ENCODE data around the gene PRRC2B. TPM values are rescaled to one million over a fixed set of nuclear protein-coding genes. Genes with fewer than 3 reads are reported as not detected.
A peak's percentile ranks its signal among the peaks of the same experiment; 100 is the strongest.

Gene PRRC2B
- total and polyA plus RNA-seq, 12 donors, result 26.4 to 153 (median 126) TPM

DNA sequence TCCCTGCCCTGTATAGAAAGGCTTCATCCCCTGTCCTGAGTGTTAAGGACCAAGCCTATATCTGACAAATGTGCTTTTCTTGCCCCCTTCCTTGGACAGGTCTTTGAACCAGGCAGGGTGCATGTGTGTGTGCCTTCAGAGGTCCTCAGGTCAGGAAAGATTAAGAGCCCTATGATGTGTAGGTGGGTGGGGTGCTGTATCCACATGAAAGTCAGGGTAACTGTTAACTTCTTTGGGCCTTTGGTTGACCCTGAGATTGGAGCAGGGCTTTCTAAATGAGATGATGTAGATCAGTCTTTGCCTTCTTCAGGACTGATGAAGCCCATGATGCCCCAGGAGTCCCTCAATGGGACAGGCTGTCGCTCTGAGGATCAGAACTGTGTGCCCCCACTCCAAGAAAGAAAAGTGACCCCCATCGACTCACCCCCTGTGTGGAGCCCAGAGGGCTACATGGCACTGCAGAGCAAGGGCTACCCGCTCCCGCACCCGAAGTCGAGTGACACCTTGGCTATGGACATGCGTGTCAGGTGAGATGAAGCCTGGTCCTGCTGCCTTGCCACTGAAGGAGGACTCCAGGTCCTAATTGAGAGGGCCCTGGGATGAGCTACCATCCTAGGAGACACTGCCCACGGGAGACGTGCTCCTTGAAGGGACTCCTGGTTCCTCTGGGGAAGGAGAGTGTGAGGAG lies 79.5 kb downstream of the PRRC2B start:
- peaks cover 0 to 12% (median 0%) of the 10 kb centered on the region in 11 donors for H3K9me3 ChIP-seq
- no peak overlapping the region for H3K4me3 ChIP-seq
- H3K36me3 ChIP-seq, result peaks cover 0 to 100% (median 90%) of the 10 kb centered on the region in 9 donors
- H3K4me1 ChIP-seq, result peaks cover 0 to 28% (median 20%) of the 10 kb centered on the region in 9 donors
- TF ChIP-seq, protein P1, sequence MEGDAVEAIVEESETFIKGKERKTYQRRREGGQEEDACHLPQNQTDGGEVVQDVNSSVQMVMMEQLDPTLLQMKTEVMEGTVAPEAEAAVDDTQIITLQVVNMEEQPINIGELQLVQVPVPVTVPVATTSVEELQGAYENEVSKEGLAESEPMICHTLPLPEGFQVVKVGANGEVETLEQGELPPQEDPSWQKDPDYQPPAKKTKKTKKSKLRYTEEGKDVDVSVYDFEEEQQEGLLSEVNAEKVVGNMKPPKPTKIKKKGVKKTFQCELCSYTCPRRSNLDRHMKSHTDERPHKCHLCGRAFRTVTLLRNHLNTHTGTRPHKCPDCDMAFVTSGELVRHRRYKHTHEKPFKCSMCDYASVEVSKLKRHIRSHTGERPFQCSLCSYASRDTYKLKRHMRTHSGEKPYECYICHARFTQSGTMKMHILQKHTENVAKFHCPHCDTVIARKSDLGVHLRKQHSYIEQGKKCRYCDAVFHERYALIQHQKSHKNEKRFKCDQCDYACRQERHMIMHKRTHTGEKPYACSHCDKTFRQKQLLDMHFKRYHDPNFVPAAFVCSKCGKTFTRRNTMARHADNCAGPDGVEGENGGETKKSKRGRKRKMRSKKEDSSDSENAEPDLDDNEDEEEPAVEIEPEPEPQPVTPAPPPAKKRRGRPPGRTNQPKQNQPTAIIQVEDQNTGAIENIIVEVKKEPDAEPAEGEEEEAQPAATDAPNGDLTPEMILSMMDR (IDR thresholded peaks at IDR 0.05), result no peak
- intact Hi-C loops (cut with DNase I), result loop anchor here in 6 of 10 donors (10.0 kb wide), 3 partner anchors 79 to 119 kb away; partner anchors contain the start of gene PRRC2B (in 2 of the 6)
- DNase-seq (no peak), ATAC-seq (no peak)
- H3K27me3 ChIP-seq, result no peaks in the 10 kb centered on the region
- H3K27ac ChIP-seq, result no peak overlapping the region
- WGBS, 2 donors, result 92 to 95% methylated on average over 9 of the region's 9 CpGs

DNA sequence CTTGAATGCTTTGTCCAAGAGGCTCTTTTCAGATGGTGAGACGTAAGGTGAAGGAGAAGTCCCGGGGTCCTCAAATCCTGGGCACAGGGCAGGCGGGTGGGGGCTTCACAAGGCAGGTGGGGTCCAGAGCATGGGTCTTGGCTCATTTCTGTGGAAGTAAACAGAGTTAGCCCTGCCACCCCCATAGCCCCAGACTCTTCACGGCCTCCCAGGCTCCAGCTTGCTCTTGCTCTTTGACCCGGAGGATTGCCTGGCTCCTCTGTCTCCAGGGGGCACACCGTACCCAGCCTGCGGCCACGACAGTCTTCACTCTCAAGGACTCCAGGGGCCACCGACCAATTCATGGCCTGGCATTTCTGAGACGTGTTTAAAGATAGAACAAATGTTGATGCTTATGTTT lies 80.0 kb downstream of the PRRC2B start:
- Histone ChIP-seq H3K27ac (no peak overlapping the region), H3K4me3 (no peak overlapping the region), H3K36me3 (peaks cover 0 to 100% (median 89%) of the 10 kb centered on the region in 9 donors), H3K9me3 (peaks cover 0 to 12% (median 0%) of the 10 kb centered on the region in 11 donors), H3K27me3 (no peaks in the 10 kb centered on the region), H3K4me1 (peaks cover 0 to 28% (median 20%) of the 10 kb centered on the region in 9 donors)
- DNase-seq (no peak), ATAC-seq (no peak)
- intact Hi-C loops (cut with DNase I), result loop anchor here in 6 of 10 donors (10.0 kb wide), 3 partner anchors 79 to 119 kb away; partner anchors contain the start of gene PRRC2B (in 2 of the 6)
- WGBS, 2 donors, result 76 to 79% methylated on average over 10 of the region's 10 CpGs
- TF ChIP-seq, protein P1 (IDR thresholded peaks at IDR 0.05), result no peak

DNA sequence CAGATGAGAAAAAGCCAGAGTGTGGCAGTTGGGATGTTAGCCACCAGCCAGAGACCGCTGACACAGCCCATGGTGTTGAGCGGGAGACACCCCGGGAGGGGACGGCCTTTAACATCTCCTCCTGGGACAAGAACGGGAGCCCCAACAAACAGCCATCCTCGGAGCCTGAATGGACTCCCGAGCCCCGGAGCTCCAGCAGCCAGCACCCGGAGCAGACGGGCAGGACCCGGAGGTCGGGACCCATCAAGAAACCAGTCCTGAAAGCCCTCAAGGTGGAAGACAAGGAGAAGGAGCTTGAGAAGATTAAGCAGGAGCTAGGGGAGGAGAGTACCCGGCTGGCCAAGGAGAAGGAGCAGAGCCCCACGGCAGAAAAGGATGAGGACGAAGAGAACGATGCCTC lies 80.8 kb downstream of the PRRC2B start:
- H3K27ac ChIP-seq, result peak overlapping the region in 1 of 10 donors; percentile 46
- ATAC-seq (no peak), DNase-seq (no peak)
- H3K9me3 ChIP-seq, result peaks cover 0 to 12% (median 0%) of the 10 kb centered on the region in 11 donors
- no peak overlapping the region for H3K4me3 ChIP-seq
- H3K36me3 ChIP-seq, result peaks cover 0 to 100% (median 94%) of the 10 kb centered on the region in 9 donors
- H3K27me3 ChIP-seq, result no peaks in the 10 kb centered on the region
- H3K4me1 ChIP-seq, result peaks cover 0 to 28% (median 20%) of the 10 kb centered on the region in 9 donors
- TF ChIP-seq, protein P1 (IDR thresholded peaks at IDR 0.05), result no peak
- WGBS, 2 donors, result 85 to 87% methylated on average over 16 of the region's 16 CpGs
- intact Hi-C loops (cut with DNase I), result loop anchor here in 9 of 10 donors (5.0 to 10.0 kb wide), 7 partner anchors 80 to 127 kb away; partner anchors contain the start of gene PRRC2B (in 3 of the 9)

DNA sequence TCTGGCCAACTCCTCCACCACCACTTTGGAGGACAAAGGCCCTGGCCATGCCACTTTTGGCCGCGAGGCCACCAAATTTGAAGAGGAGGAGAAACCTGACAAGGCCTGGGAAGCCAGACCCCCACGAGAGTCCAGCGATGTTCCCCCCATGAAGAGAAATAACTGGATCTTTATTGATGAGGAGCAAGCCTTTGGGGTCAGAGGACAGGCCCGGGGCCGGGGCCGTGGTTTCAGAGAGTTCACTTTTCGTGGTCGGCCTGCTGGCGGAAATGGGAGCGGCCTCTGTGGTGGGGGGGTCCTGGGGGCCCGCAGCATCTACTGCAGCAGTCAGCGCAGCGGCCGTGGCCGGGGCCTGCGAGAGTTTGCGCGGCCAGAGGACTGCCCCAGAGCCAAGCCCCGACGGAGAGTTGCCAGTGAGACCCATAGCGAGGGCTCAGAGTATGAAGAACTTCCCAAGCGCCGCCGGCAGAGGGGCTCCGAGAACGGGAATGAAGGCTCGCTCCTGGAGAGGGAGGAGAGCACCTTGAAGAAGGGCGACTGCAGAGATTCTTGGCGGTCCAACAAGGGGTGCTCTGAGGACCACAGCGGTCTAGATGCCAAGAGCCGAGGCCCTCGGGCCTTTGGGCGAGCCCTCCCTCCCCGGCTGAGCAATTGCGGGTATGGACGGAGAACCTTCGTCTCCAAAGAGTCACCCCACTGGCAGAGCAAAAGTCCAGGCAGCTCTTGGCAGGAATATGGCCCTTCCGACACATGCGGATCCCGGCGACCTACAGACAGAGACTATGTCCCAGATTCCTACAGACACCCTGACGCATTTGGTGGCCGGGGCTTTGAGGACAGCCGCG lies 81.4 kb downstream of the PRRC2B start:
- TF ChIP-seq, protein P1 (IDR thresholded peaks at IDR 0.05), result no peak
- Histone ChIP-seq H3K9me3 (peaks cover 0 to 12% (median 0%) of the 10 kb centered on the region in 11 donors), H3K36me3 (peaks cover 0 to 100% (median 93%) of the 10 kb centered on the region in 9 donors), H3K27ac (peak overlapping the region in 3 of 10 donors; percentile 46 to 79 (median 68)), H3K27me3 (no peaks in the 10 kb centered on the region), H3K4me1 (peaks cover 0 to 28% (median 20%) of the 10 kb centered on the region in 9 donors), H3K4me3 (no peak overlapping the region)
- DNase-seq, result no peak
- peak in 4 of 8 donors; percentile 1 to 40 (median 8) for ATAC-seq
- intact Hi-C loops (cut with DNase I), result loop anchor here in 9 of 10 donors (5.0 to 10.0 kb wide), 7 partner anchors 81 to 128 kb away; partner anchors contain the start of gene PRRC2B (in 3 of the 9)
- 89 to 92% methylated on average over 46 of the region's 46 CpGs for WGBS, 2 donors
